WTC11 (cell line): ENCODE data around the gene SPATA2L. TPM values are rescaled to one million over a fixed set of nuclear protein-coding genes. Genes with fewer than 3 reads are reported as not detected.
A peak's percentile ranks its signal among the peaks of the same experiment; 100 is the strongest.

Source experiments
- AR ChIP-seq: fragments of 250-450 bp; sonication (Bioruptor Pico); IDR thresholded peaks from 2 replicates; pipeline ENCODE4 v1.9.0; 2021; ENCODE audit warnings: mild to moderate bottlenecking
- CDX4 ChIP-seq: fragments of 250-450 bp; sonication (Bioruptor Pico); IDR thresholded peaks from 2 replicates; pipeline ENCODE4 v1.9.0; 2021; ENCODE audit warnings: moderate library complexity, mild to moderate bottlenecking, inconsistent platforms, borderline replicate concordance
- CREM ChIP-seq: sonication (generic); formaldehyde crosslinking; IDR thresholded peaks from 2 replicates; pipeline ENCODE4 v1.8.1; 2022; ENCODE audit warnings: mild to moderate bottlenecking, missing genetic modification reagents, moderate library complexity
- ELF4 ChIP-seq: sonication (generic); formaldehyde crosslinking; IDR thresholded peaks from 2 replicates; pipeline ENCODE4 v1.8.1; 2022; ENCODE audit warnings: low read depth, mild to moderate bottlenecking, moderate library complexity, missing genetic modification reagents
- ETV6 ChIP-seq: sonication (generic); formaldehyde crosslinking; IDR thresholded peaks from 2 replicates; pipeline ENCODE4 v1.8.1; 2022; ENCODE audit warnings: mild to moderate bottlenecking, missing genetic modification reagents
- GABPB1 ChIP-seq: sonication (generic); formaldehyde crosslinking; IDR thresholded peaks from 2 replicates; pipeline ENCODE4 v1.8.1; 2023; ENCODE audit warnings: mild to moderate bottlenecking, missing genetic modification reagents
- GRHL2 ChIP-seq: fragments of 250-450 bp; sonication (Bioruptor Pico); IDR thresholded peaks from 2 replicates; pipeline ENCODE4 v1.8.0; 2022; ENCODE audit warnings: mild to moderate bottlenecking, moderate library complexity; ENCODE audit not compliant: insufficient replicate concordance, severe bottlenecking
- IRF2 ChIP-seq: sonication (generic); formaldehyde crosslinking; IDR thresholded peaks from 2 replicates; pipeline ENCODE4 v1.8.0; 2022; ENCODE audit warnings: low read depth, missing genetic modification reagents, borderline replicate concordance
- JUN ChIP-seq: sonication (generic); formaldehyde crosslinking; IDR thresholded peaks from 2 replicates; pipeline ENCODE4 v1.8.0; 2023; ENCODE audit warnings: mild to moderate bottlenecking, missing genetic modification reagents
- KAT7 ChIP-seq: sonication (generic); formaldehyde crosslinking; IDR thresholded peaks from 2 replicates; pipeline ENCODE4 v1.8.1; 2023; ENCODE audit warnings: missing genetic modification reagents, mild to moderate bottlenecking, borderline replicate concordance
- MAX ChIP-seq: sonication (generic); formaldehyde crosslinking; IDR thresholded peaks from 2 replicates; pipeline ENCODE4 v1.8.0; 2022; ENCODE audit warnings: mild to moderate bottlenecking, missing genetic modification reagents
- NR1H2 ChIP-seq: sonication (generic); formaldehyde crosslinking; IDR thresholded peaks from 2 replicates; pipeline ENCODE4 v1.9.0; 2021; ENCODE audit warnings: mild to moderate bottlenecking, moderate library complexity, missing genetic modification reagents
- NR3C1 ChIP-seq: sonication (generic); formaldehyde crosslinking; conservative IDR thresholded peaks from 2 replicates; pipeline ENCODE4 v1.8.1; 2023; ENCODE audit warnings: low read depth, mild to moderate bottlenecking, missing genetic modification reagents
- PRDM15 ChIP-seq: sonication (generic); formaldehyde crosslinking; IDR thresholded peaks from 2 replicates; pipeline ENCODE4 v1.8.0; 2022; ENCODE audit warnings: missing genetic modification reagents
- SOX15 ChIP-seq: fragments of 250-450 bp; sonication (Bioruptor Pico); IDR thresholded peaks from 2 replicates; pipeline ENCODE4 v1.9.0; 2021; ENCODE audit warnings: mild to moderate bottlenecking
- TCF7 ChIP-seq: sonication (generic); formaldehyde crosslinking; IDR thresholded peaks from 2 replicates; pipeline ENCODE4 v1.8.0; 2022; ENCODE audit warnings: mild to moderate bottlenecking, low read depth, missing genetic modification reagents, moderate library complexity
- ZNF121 ChIP-seq: sonication (generic); formaldehyde crosslinking; IDR thresholded peaks from 2 replicates; pipeline ENCODE4 v1.8.0; 2023; ENCODE audit warnings: missing genetic modification reagents
- ZNF232 ChIP-seq: sonication (generic); formaldehyde crosslinking; IDR thresholded peaks from 2 replicates; pipeline ENCODE4 v1.8.0; 2022; ENCODE audit warnings: mild to moderate bottlenecking, missing genetic modification reagents
- ZNF263 ChIP-seq: sonication (generic); formaldehyde crosslinking; IDR thresholded peaks from 2 replicates; pipeline ENCODE4 v1.8.1; 2022; ENCODE audit warnings: low read depth, mild to moderate bottlenecking, moderate library complexity, missing genetic modification reagents
- ZNF317 ChIP-seq: sonication (generic); formaldehyde crosslinking; IDR thresholded peaks from 2 replicates; pipeline ENCODE4 v1.8.1; 2023; ENCODE audit warnings: low read depth, mild to moderate bottlenecking, moderate library complexity, missing genetic modification reagents, borderline replicate concordance
- ZNF396 ChIP-seq: fragments of 250-450 bp; sonication (Bioruptor Pico); IDR thresholded peaks from 2 replicates; pipeline ENCODE4 v1.8.0; 2021; ENCODE audit warnings: mild to moderate bottlenecking, moderate library complexity, borderline replicate concordance
- ZNF416 ChIP-seq: fragments of 250-450 bp; sonication (Bioruptor Pico); IDR thresholded peaks from 2 replicates; pipeline ENCODE4 v1.9.0; 2021; ENCODE audit warnings: mild to moderate bottlenecking, inconsistent platforms
- total RNA-seq: library from RNA; stranded (reverse); gene quantifications from 3 replicates; pipeline ENCODE4 v1.2.3, GENCODE V29; 2021
- TF ChIP-seq, protein P1 (sequence below): fragments of 250-450 bp; sonication (Bioruptor Pico); IDR thresholded peaks from 2 replicates; pipeline ENCODE4 v1.9.0; 2021; ENCODE audit warnings: mild to moderate bottlenecking
- TF ChIP-seq, protein P2 (sequence below): fragments of 250-450 bp; sonication (Bioruptor Pico); IDR thresholded peaks from 2 replicates; pipeline ENCODE4 v2.1.2; 2022; ENCODE audit warnings: mild to moderate bottlenecking, moderate library complexity
- TF ChIP-seq, protein P3 (sequence below): sonication (generic); formaldehyde crosslinking; conservative IDR thresholded peaks from 2 replicates; pipeline ENCODE4 v1.8.1; 2022; ENCODE audit warnings: mild to moderate bottlenecking, missing genetic modification reagents

SPATA2L gene
- total RNA-seq, 1 experiment from 2014 or later = 15.7 TPM

DNA sequence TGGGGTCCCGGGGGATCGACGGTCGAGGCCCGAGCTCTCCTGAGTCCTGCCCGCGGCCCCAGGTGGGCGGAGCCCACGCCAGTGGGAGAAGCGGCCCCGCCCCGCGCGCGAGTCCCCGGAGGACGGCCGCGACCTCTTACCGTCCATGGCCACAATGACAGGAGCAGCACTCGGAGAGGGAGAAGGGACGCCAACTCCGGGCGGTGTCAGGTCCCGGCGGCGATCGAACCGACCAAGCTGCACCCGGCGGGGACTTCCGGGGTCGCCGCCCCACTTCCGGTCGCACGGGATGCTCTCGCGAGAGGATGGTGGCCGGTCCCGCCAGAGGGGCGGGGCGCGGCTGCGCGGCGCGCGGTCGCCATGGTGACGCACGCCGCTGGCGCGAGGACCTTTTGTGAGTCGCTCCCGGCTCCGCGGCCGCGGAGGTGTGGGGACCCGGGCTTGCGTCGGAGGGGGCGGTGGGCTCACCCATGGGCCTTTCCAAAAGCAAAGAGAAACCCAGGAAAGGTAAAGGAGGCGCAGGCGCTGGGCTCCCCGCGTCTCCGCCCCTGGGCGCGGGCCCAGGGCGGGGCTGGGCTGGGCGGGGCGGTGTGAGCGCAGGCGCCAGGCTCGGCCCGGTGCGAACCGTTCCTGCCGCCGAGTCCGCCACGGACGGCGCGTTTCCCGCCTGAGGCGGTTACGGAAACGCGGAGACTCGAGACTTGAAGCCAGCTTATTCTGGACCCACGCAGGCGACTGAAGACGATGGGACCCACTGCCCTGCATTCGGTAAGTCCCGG is 43.9 kb downstream of the SPATA2L start, which contains the start of the genes CHMP1A and SPATA33 (continued):
- TF ChIP-seq CDX4 (CRISPR knock-in tag) = no peak
- TF ChIP-seq ETV6 (CRISPR knock-in tag) = peak; percentile 56; the same call in 1 of the 2 replicates
- TF ChIP-seq AR = no peak
- peak; percentile 77; the same call in 1 of the 2 replicates for TF ChIP-seq JUN
- no peak for TF ChIP-seq TCF7 (CRISPR knock-in tag)
- TF ChIP-seq CREM (CRISPR knock-in tag) = no peak
- peak; percentile 75 for TF ChIP-seq MAX (CRISPR knock-in tag)
- 0 out of 2 replicates have a peak, but pooled peaks have one; percentile 7 for TF ChIP-seq ZNF317 (CRISPR knock-in tag)
- TF ChIP-seq GRHL2 (CRISPR knock-in tag) = no peak
- TF ChIP-seq, protein P1, sequence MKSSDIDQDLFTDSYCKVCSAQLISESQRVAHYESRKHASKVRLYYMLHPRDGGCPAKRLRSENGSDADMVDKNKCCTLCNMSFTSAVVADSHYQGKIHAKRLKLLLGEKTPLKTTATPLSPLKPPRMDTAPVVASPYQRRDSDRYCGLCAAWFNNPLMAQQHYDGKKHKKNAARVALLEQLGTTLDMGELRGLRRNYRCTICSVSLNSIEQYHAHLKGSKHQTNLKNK (CRISPR knock-in tag) = no peak
- no peak for TF ChIP-seq NR1H2 (CRISPR knock-in tag)
- no peak for TF ChIP-seq NR3C1 (CRISPR knock-in tag)
- TF ChIP-seq GABPB1 (CRISPR knock-in tag) = peak; percentile 84
- no peak for TF ChIP-seq IRF2 (CRISPR knock-in tag)
- TF ChIP-seq, protein P2, sequence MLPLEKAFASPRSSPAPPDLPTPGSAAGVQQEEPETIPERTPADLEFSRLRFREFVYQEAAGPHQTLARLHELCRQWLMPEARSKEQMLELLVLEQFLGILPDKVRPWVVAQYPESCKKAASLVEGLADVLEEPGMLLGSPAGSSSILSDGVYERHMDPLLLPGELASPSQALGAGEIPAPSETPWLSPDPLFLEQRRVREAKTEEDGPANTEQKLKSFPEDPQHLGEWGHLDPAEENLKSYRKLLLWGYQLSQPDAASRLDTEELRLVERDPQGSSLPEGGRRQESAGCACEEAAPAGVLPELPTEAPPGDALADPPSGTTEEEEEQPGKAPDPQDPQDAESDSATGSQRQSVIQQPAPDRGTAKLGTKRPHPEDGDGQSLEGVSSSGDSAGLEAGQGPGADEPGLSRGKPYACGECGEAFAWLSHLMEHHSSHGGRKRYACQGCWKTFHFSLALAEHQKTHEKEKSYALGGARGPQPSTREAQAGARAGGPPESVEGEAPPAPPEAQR (CRISPR knock-in tag) = no peak
- TF ChIP-seq, protein P3, sequence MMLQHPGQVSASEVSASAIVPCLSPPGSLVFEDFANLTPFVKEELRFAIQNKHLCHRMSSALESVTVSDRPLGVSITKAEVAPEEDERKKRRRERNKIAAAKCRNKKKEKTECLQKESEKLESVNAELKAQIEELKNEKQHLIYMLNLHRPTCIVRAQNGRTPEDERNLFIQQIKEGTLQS (CRISPR knock-in tag) = no peak
- 0 out of 2 replicates have a peak, but pooled peaks have one; percentile 9 for TF ChIP-seq ZNF232
- TF ChIP-seq ELF4 (CRISPR knock-in tag) = no peak
- TF ChIP-seq ZNF121 (CRISPR knock-in tag) = no peak
- TF ChIP-seq SOX15 (CRISPR knock-in tag) = no peak
- TF ChIP-seq PRDM15 (CRISPR knock-in tag) = no peak
- no peak for TF ChIP-seq KAT7 (CRISPR knock-in tag)
- TF ChIP-seq ZNF396 (CRISPR knock-in tag) = no peak
- TF ChIP-seq ZNF416 = no peak
- no peak for TF ChIP-seq ZNF263 (CRISPR knock-in tag)
